GM19372 (cell line): Measurements from ENCODE around the gene SLC25A38.

Experiments
- ATAC-seq: cut with Tn5 transposase; IDR thresholded peaks from one replicate; pipeline ENCODE4 v1.9.1; 2021; ENCODE audit warnings: mild to moderate bottlenecking, low read depth, moderate library complexity; ENCODE audit not compliant: unreplicated experiment

The SLC25A38 gene

GRCh38 chr3:39376959-39377634 lies 6.1 kb upstream of the SLC25A38 start:
- no peak for ATAC-seq

GRCh38 chr3:39378088-39378487 lies 5.1 kb upstream of the SLC25A38 start:
- peak; percentile 85 for ATAC-seq

GRCh38 chr3:39378957-39379777 lies 4.0 kb upstream of the SLC25A38 start:
- no peak for ATAC-seq

- ATAC-seq: no peak
Measured at GRCh38 chr3:39379778-39380155, 3.4 kb upstream of the SLC25A38 start.

GRCh38 chr3:39381432-39381831 lies 1.7 kb upstream of the SLC25A38 start:
- no peak for ATAC-seq

GRCh38 chr3:39383881-39384664 lies 903 bp downstream of the SLC25A38 start:
- peak; percentile 73 for ATAC-seq

GRCh38 chr3:39384665-39385000 lies 1.5 kb downstream of the SLC25A38 start:
- no peak for ATAC-seq

GRCh38 chr3:39385456-39386090 lies 2.4 kb downstream of the SLC25A38 start:
- ATAC-seq: no peak

- ATAC-seq: no peak
Measured at GRCh38 chr3:39386318-39386717, 3.1 kb downstream of the SLC25A38 start.

GRCh38 chr3:39387411-39387975 lies 4.3 kb downstream of the SLC25A38 start:
- ATAC-seq: no peak

- ATAC-seq: no peak
Measured at GRCh38 chr3:39388153-39388552, 5.0 kb downstream of the SLC25A38 start.

- ATAC-seq: peak; percentile 66
Measured at GRCh38 chr3:39388741-39389248, 5.6 kb downstream of the SLC25A38 start.

GRCh38 chr3:39390181-39390580 lies 7.0 kb downstream of the SLC25A38 start:
- no peak for ATAC-seq

- no peak for ATAC-seq
Measured at GRCh38 chr3:39396690-39397089, 13.5 kb downstream of the SLC25A38 start.

GRCh38 chr3:39398700-39399099 lies 15.5 kb downstream of the SLC25A38 start:
- ATAC-seq: no peak

GRCh38 chr3:39401983-39402382 lies 18.8 kb downstream of the SLC25A38 start:
- ATAC-seq: no peak

GRCh38 chr3:39404943-39405686 lies 21.9 kb downstream of the SLC25A38 start:
- ATAC-seq: no peak

- no peak for ATAC-seq
Measured at GRCh38 chr3:39405687-39406367, 22.7 kb downstream of the SLC25A38 start.
